Measurements from ENCODE around the gene AJM1. TPM values are rescaled to one million over a fixed set of nuclear protein-coding genes. Genes with fewer than 3 reads are reported as not detected.

Gene AJM1

Small RNA genes within 50 kb of the gene (small RNA-seq; reads per million reads assigned to genes)
- gene AL355987.2 (ENCODE audit: low read depth), result not detected
- gene MIR4292 (ENCODE audit: low read depth), result not detected
- 1.2 reads per million for gene MIR4479 (ENCODE audit: low read depth)

Data from mesenchymal stem cell (in vitro differentiated cells and primary cell).